Neural progenitor cell (in vitro differentiated cells): ENCODE data around the gene STAT2.

Source experiments
- EZH2 ChIP-seq: fragments of 200-600 bp; sonication (generic); IDR thresholded peaks from 2 replicates; pipeline ENCODE4 v1.6.1; 2017; ENCODE audit warnings: antibody characterized with exemption, mild to moderate bottlenecking, moderate library complexity
- TF ChIP-seq, protein P1 (sequence below): fragments of 200-600 bp; sonication (generic); IDR thresholded peaks from 2 replicates; pipeline ENCODE4 v1.5.1; 2017; ENCODE audit warnings: antibody characterized with exemption, mild to moderate bottlenecking

DNA sequence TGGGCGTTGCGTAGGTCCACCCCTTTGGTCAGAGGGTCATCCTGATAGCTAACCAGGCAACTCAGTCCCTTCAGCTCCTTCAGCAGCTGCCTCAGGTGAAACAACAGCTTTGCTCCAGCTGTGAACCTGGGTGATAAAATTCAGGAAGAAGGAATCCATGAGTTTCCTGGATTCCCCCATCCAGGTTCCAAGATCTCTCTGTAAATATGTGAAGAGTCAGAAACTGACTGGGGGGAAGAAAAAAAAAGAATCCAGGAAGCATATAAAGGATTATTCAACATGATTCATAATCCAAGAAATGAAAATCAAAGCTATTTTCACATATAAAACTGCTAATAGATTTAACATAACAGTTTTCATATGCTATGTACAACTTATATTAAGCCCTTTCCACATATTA lies 8.6 kb downstream of the STAT2 start:
- no peak for TF ChIP-seq EZH2
- TF ChIP-seq, protein P1, sequence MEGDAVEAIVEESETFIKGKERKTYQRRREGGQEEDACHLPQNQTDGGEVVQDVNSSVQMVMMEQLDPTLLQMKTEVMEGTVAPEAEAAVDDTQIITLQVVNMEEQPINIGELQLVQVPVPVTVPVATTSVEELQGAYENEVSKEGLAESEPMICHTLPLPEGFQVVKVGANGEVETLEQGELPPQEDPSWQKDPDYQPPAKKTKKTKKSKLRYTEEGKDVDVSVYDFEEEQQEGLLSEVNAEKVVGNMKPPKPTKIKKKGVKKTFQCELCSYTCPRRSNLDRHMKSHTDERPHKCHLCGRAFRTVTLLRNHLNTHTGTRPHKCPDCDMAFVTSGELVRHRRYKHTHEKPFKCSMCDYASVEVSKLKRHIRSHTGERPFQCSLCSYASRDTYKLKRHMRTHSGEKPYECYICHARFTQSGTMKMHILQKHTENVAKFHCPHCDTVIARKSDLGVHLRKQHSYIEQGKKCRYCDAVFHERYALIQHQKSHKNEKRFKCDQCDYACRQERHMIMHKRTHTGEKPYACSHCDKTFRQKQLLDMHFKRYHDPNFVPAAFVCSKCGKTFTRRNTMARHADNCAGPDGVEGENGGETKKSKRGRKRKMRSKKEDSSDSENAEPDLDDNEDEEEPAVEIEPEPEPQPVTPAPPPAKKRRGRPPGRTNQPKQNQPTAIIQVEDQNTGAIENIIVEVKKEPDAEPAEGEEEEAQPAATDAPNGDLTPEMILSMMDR: no peak
